ENCODE results near the gene BMP10. TPM values are rescaled to one million over a fixed set of nuclear protein-coding genes. Genes with fewer than 3 reads are reported as not detected.

BMP10 gene
- not detected for total RNA-seq

- ATAC-seq (ENCODE audit: low FRiP score in 2 of 2): no peak
- Histone ChIP-seq H3K36me3 (no peaks in the 10 kb centered on the region), H3K4me1 (no peaks in the 10 kb centered on the region), H3K9me3 (no peaks in the 10 kb centered on the region), H3K4me3 (no peak within 1 kb of the TSS), H3K27ac (no peak within 1 kb of the TSS), H3K27me3 (no peaks in the 10 kb centered on the region)
- no peak for DNase-seq
- 84 to 91% methylated on average over 6 of the region's 6 CpGs for WGBS, 2 donors
- TF ChIP-seq POLR2A (IDR thresholded peaks at IDR 0.05) (no peak), EP300 (IDR thresholded peaks at IDR 0.05) (no peak), POLR2AphosphoS5 (IDR thresholded peaks at IDR 0.05) (no peak)
- TF ChIP-seq, protein P1, sequence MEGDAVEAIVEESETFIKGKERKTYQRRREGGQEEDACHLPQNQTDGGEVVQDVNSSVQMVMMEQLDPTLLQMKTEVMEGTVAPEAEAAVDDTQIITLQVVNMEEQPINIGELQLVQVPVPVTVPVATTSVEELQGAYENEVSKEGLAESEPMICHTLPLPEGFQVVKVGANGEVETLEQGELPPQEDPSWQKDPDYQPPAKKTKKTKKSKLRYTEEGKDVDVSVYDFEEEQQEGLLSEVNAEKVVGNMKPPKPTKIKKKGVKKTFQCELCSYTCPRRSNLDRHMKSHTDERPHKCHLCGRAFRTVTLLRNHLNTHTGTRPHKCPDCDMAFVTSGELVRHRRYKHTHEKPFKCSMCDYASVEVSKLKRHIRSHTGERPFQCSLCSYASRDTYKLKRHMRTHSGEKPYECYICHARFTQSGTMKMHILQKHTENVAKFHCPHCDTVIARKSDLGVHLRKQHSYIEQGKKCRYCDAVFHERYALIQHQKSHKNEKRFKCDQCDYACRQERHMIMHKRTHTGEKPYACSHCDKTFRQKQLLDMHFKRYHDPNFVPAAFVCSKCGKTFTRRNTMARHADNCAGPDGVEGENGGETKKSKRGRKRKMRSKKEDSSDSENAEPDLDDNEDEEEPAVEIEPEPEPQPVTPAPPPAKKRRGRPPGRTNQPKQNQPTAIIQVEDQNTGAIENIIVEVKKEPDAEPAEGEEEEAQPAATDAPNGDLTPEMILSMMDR (IDR thresholded peaks at IDR 0.05): no peak
These were observed at the start of gene BMP10 for GRCh38 chr2:68871159-68871764. BMP10 (minus strand) TSS chr2:68871397; CDS start chr2:68871358, 39 bp downstream.

DNA sequence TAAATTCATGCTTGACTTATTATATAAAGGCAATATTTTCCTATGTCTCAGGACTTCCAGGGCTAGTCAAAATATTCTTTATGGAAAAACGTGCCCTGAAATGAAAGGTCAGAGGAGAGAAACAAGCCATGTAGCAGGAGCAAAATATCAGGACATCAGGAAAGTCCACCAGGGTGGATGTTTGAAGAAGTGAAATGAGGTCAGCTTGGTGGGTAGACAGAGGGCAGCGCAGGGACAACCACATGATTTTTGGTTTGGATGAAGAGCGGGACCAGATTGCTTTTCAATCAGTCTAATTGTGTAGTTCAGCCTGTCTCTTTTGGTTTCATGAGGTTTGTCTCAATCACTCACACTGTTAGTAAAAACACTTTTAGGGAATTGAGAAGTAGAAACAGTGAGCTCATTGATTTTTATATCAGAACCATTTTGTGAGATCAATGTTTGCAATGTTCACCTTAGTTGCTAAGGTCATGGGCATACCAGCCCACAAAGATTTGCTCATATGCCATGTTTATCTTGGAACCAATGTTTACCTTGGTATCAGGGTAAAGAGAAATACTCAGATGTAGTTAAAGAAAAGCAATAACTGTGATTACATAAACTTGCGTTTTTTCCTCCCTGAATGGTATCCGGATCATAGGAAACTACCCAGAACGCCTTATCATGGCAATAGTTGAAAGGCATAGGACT, 49.4 kb upstream of the BMP10 start:
- Histone ChIP-seq H3K27me3 (no peaks in the 10 kb centered on the region), H3K4me3 (no peak overlapping the region), H3K27ac (no peak overlapping the region), H3K4me1 (no peaks in the 10 kb centered on the region), H3K9me3 (no peaks in the 10 kb centered on the region), H3K36me3 (no peaks in the 10 kb centered on the region)
- DNase-seq (no peak), ATAC-seq (ENCODE audit: low FRiP score in 2 of 2) (no peak)
- TF ChIP-seq, protein P1 (IDR thresholded peaks at IDR 0.05): no peak
- no peak for TF ChIP-seq POLR2A (IDR thresholded peaks at IDR 0.05)
- no peak for TF ChIP-seq EP300 (IDR thresholded peaks at IDR 0.05)
- TF ChIP-seq POLR2AphosphoS5 (IDR thresholded peaks at IDR 0.05): no peak
- WGBS, 2 donors: 86 to 91% methylated on average over 6 of the region's 6 CpGs

- Histone ChIP-seq H3K27me3 (no peaks in the 10 kb centered on the region), H3K36me3 (no peaks in the 10 kb centered on the region), H3K27ac (no peak overlapping the region), H3K4me3 (no peak overlapping the region), H3K4me1 (no peaks in the 10 kb centered on the region), H3K9me3 (no peaks in the 10 kb centered on the region)
- TF ChIP-seq POLR2A (IDR thresholded peaks at IDR 0.05) (no peak), EP300 (IDR thresholded peaks at IDR 0.05) (no peak), POLR2AphosphoS5 (IDR thresholded peaks at IDR 0.05) (no peak)
- TF ChIP-seq, protein P1 (IDR thresholded peaks at IDR 0.05): no peak
- ATAC-seq (ENCODE audit: low FRiP score in 2 of 2) (no peak), DNase-seq (no peak)
- 86 to 93% methylated on average over 7 of the region's 7 CpGs for WGBS, 2 donors
These were observed 47.3 kb upstream of the BMP10 start for GRCh38 chr2:68918497-68918896.

DNA sequence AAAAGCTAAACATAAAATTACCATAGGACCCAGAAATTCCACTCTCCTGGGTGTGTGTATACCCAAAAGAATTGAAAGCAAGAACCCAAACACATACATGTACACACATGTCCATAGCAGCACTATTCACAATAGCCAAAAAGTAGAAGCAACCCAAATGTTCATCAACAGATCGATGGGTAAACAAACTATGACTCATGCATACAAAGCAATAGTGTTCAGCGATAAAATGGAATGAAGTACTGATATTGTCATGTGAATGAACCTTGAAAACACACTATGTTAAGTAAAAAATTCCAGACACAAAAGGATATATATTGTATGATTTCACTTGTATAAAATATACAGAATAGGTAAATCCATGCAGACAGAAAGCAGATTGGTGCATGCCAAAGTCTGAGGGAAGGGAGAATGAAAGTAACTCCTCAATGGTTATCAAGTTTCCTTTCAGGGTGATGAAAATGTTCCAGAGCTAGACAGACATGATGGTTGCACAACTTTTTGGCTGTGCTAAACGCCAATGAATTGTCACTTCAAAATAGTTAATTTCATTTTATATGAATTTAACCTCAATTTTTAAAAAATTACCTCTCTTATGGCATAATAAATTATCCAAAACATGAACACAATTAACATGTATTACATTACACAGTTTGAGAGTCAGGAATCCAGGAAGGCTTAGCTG, 46.0 kb upstream of the BMP10 start:
- Histone ChIP-seq H3K36me3 (no peaks in the 10 kb centered on the region), H3K9me3 (no peaks in the 10 kb centered on the region), H3K27me3 (no peaks in the 10 kb centered on the region), H3K27ac (no peak overlapping the region), H3K4me3 (no peak overlapping the region), H3K4me1 (no peaks in the 10 kb centered on the region)
- no peak for ATAC-seq (ENCODE audit: low FRiP score in 2 of 2)
- WGBS, 2 donors: 65 to 73% methylated on average over 3 of the region's 3 CpGs
- TF ChIP-seq, protein P1 (IDR thresholded peaks at IDR 0.05): no peak
- no peak for TF ChIP-seq EP300 (IDR thresholded peaks at IDR 0.05)
- no peak for TF ChIP-seq POLR2A (IDR thresholded peaks at IDR 0.05)
- no peak for TF ChIP-seq POLR2AphosphoS5 (IDR thresholded peaks at IDR 0.05)
- DNase-seq: no peak
